ENCODE data around the gene TMPRSS13. TPM values are rescaled to one million over a fixed set of nuclear protein-coding genes. Genes with fewer than 3 reads are reported as not detected.

TMPRSS13 gene
- total and polyA plus RNA-seq, 2 of the 13 experiments (the other 11 are each of a cell fraction or from before 2014, with no cell fraction given): not detected

DNA sequence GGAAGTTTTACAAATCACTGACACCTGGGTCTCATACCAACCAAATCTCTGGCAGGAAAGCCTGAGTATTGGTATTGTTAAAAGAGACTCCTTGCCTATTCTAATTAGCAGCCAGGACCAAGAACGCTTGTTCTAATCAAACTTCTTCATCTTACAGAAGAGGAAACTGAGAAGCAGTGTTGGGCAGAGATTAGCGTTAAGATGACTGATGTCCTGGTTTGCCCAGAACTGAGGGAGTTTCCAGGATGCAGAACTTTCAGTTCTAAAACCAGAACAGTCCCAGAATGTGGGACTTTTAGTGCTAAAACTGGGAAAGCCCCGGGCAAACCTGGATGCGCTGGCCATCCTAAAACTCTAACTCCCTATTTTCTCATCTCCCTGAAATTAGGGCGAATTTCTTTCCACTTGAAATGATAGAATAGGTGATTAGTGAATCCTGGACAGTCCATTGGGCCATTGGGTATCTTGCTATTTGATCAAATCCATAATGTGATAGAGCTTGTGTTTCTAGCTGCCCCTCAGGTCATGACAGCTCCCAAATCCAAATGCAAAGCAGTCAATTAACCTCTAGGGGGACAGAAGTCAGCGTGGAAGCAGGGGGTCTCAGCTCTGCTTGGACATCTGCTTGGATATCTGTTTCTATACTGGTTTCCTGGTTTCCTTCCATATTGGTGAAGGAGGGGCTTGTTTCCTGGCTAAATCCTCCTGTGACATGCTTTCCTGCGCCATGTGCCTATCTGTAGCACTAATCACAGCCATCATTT lies 16.0 kb upstream of the TMPRSS13 start:
- FAIRE-seq (no peak), DNase-seq (ENCODE audit: low spot score) (no peak), ATAC-seq (no peak)
- H4K20me1 ChIP-seq (ENCODE audit: insufficient read depth, low read length): no peaks in the 10 kb centered on the region
- in situ Hi-C loops (cut with HindIII; ENCODE audit: extremely low pct_ligation_motif_present, low pct_unique_long_range_greater_than_20kb) (loop anchor here (5.0 to 25.0 kb wide), 2 partner anchors 123 to 508 kb away; partner anchors contain the start of gene FXYD2), intact Hi-C loops (cut with micrococcal nuclease; ENCODE audit: unreplicated experiment) (loop anchor here (10.0 kb wide), 1 partner anchor 520 kb away; no protein-coding TSS in a partner anchor)
- no peak overlapping the region for H3K4me3 ChIP-seq (replicated peaks in 1 of 3; ENCODE audit: insufficient read depth in 1 of 3, low read depth in 2 of 3, low read length in 3 of 3)
- TF ChIP-seq TOPORS (CRISPR knock-in tag; IDR thresholded peaks at IDR 0.05) (no peak), ZNF20 (CRISPR knock-in tag; IDR thresholded peaks at IDR 0.05) (no peak), ZNF615 (CRISPR knock-in tag; IDR thresholded peaks at IDR 0.05; ENCODE audit: borderline replicate concordance) (no peak), GZF1 (CRISPR knock-in tag; IDR thresholded peaks at IDR 0.05) (no peak), EHMT2 (IDR thresholded peaks at IDR 0.05; ENCODE audit: borderline replicate concordance, low read depth, low read length) (no peak)
- TF ChIP-seq, protein P1, sequence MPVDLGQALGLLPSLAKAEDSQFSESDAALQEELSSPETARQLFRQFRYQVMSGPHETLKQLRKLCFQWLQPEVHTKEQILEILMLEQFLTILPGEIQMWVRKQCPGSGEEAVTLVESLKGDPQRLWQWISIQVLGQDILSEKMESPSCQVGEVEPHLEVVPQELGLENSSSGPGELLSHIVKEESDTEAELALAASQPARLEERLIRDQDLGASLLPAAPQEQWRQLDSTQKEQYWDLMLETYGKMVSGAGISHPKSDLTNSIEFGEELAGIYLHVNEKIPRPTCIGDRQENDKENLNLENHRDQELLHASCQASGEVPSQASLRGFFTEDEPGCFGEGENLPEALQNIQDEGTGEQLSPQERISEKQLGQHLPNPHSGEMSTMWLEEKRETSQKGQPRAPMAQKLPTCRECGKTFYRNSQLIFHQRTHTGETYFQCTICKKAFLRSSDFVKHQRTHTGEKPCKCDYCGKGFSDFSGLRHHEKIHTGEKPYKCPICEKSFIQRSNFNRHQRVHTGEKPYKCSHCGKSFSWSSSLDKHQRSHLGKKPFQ (CRISPR knock-in tag; IDR thresholded peaks at IDR 0.05; ENCODE audit: insufficient replicate concordance): no peak
- TF ChIP-seq, protein P2, sequence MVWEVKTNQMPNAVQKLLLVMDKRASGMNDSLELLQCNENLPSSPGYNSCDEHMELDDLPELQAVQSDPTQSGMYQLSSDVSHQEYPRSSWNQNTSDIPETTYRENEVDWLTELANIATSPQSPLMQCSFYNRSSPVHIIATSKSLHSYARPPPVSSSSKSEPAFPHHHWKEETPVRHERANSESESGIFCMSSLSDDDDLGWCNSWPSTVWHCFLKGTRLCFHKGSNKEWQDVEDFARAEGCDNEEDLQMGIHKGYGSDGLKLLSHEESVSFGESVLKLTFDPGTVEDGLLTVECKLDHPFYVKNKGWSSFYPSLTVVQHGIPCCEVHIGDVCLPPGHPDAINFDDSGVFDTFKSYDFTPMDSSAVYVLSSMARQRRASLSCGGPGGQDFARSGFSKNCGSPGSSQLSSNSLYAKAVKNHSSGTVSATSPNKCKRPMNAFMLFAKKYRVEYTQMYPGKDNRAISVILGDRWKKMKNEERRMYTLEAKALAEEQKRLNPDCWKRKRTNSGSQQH (CRISPR knock-in tag; IDR thresholded peaks at IDR 0.05; ENCODE audit: low read depth): no peak
- H3K27me3 ChIP-seq (ENCODE audit: control insufficient read depth in 1 of 2, insufficient read depth in 2 of 2, low read length in 2 of 2): peaks cover 1 to 13% of the 10 kb centered on the region in 2 experiments; a peak in 1 of 5 replicates
- WGBS (ENCODE audit: low lambda C conversion rate): 32% methylated on average over 6 of the region's 7 CpGs
- H3K9me3 ChIP-seq (ENCODE audit: low read length): no peaks in the 10 kb centered on the region; the same call in 1 of the 2 replicates
- POLR2A ChIA-PET: no interaction called here
- H3K4me2 ChIP-seq (ENCODE audit: low read depth, low read length): no peak overlapping the region
- no peak overlapping the region for H2AFZ ChIP-seq (ENCODE audit: low read length)
- no TSS peak for BruUV-seq (replicated peaks)
- CTCF ChIA-PET (ENCODE audit: low intra/inter-chr PET ratio, low total read pairs): interaction anchor here (1.6 to 3.2 kb wide), 2 partner anchors 101 to 137 kb away, joined by 8 to 21 read pairs; no protein-coding TSS in a partner anchor
- no peaks in the 10 kb centered on the region for H3K36me3 ChIP-seq (replicated peaks in 1 of 2; ENCODE audit: control insufficient read depth in 1 of 2, insufficient read depth in 2 of 2, low read length in 2 of 2)
- H3K4me1 ChIP-seq (ENCODE audit: insufficient read depth, low read length): no peaks in the 10 kb centered on the region
- H3K27ac ChIP-seq (ENCODE audit: extremely low read length, insufficient read depth, low read length): no peak overlapping the region
- H3K9ac ChIP-seq (ENCODE audit: insufficient read depth, low read depth, low read length): no peak overlapping the region
- H3K79me2 ChIP-seq (ENCODE audit: insufficient read depth, low read length): no peaks in the 10 kb centered on the region

Data from HepG2 (cell line).